A549 (cell line): ENCODE measurements around the gene EFHD2. TPM values are rescaled to one million over a fixed set of nuclear protein-coding genes. Genes with fewer than 3 reads are reported as not detected.

ENCODE experiments used
- ATAC-seq, 2 experiments: fragments of 200-7000 bp in 1 of 2; fragments of >200 bp in 1 of 2; cut with Nextera tagmentation in 1 of 2; cut with Tn5 transposase in 1 of 2; 3 replicates each; pipeline versions ENCODE4 v1.8.0 to v1.9.1; 2018 to 2020; ENCODE audit warnings: mild to moderate bottlenecking in 1 of 2, moderate library complexity in 1 of 2
- CTCF ChIA-PET: fragments of 300-600 bp; sonication (Branson Sonifier 250); formaldehyde crosslinking; extraction: SDS; loops from one replicate; lab custom pipeline; 2021; ENCODE audit warnings: antibody characterized with exemption, inconsistent platforms; lab: Yijun Ruan, JAX
- POLR2A ChIA-PET: fragments of 350-600 bp; formaldehyde crosslinking; extraction: SDS; loops from one replicate; lab custom pipeline; 2021; ENCODE audit warnings: antibody characterized with exemption, inconsistent platforms; lab: Yijun Ruan, JAX
- DNase-seq, 2 experiments: peaks; one replicate each; pipeline versions ENCODE4 v3.0.0 to v3.0.0-alpha.2; 2011 to 2016; ENCODE audit warnings: low read depth in 1 of 2, low spot score in 1 of 2
- FAIRE-seq: peaks from 2 replicates; lab custom pipeline; 2011; peaks lifted over from hg19 to GRCh38; lab: Jason Lieb, UNC
- H3K27ac ChIP-seq, 2 experiments: fragments of >200 bp; sonication (Bioruptor Twin); formaldehyde crosslinking; 3 replicates each; pipeline ENCODE4 v1.5.1; 2016 to 2017
- H3K4me1 ChIP-seq: fragments of >200 bp; sonication (Bioruptor Twin); formaldehyde crosslinking; 3 replicates; pipeline ENCODE4 v1.6.1; 2016
- H3K4me2 ChIP-seq: fragments of >200 bp; sonication (Bioruptor Twin); formaldehyde crosslinking; 3 replicates; pipeline ENCODE4 v1.6.1; 2016
- H3K4me3 ChIP-seq: fragments of >200 bp; sonication (Bioruptor Twin); formaldehyde crosslinking; 3 replicates; pipeline ENCODE4 v1.5.1; 2016
- H3K9me3 ChIP-seq: fragments of >200 bp; sonication (Bioruptor Twin); formaldehyde crosslinking; 3 replicates; pipeline ENCODE4 v1.6.1; 2016
- ATOH8 ChIP-seq: fragments of 250-450 bp; sonication (Bioruptor Pico); IDR thresholded peaks from 2 replicates; pipeline ENCODE4 v1.5.0; 2020; ENCODE audit warnings: low read depth, mild to moderate bottlenecking, moderate library complexity
- BHLHE40 ChIP-seq: IDR thresholded peaks from 2 replicates; pipeline ENCODE4 v1.6.1; 2012; ENCODE audit warnings: low read depth, low read length, inconsistent platforms
- CBX2 ChIP-seq: fragments of 200-600 bp; sonication (generic); IDR thresholded peaks from 2 replicates; pipeline ENCODE4 v1.6.1; 2016; ENCODE audit warnings: low read depth, mild to moderate bottlenecking, borderline replicate concordance
- CHD2 ChIP-seq: fragments of 150-350 bp; IDR thresholded peaks from 2 replicates; pipeline ENCODE4 v1.6.1; 2014; ENCODE audit warnings: low read length; ENCODE audit not compliant: partially characterized antibody
- E2F6 ChIP-seq: IDR thresholded peaks from 2 replicates; pipeline ENCODE4 v1.6.1; 2012; ENCODE audit warnings: low read depth, borderline replicate concordance
- EHF ChIP-seq: fragments of 250-450 bp; sonication (Bioruptor Pico); IDR thresholded peaks from 2 replicates; pipeline ENCODE4 v1.5.0; 2020; ENCODE audit warnings: mild to moderate bottlenecking
- FOSB ChIP-seq: fragments of 250-450 bp; sonication (Bioruptor Pico); IDR thresholded peaks from 2 replicates; pipeline ENCODE4 v1.5.0; 2020; ENCODE audit warnings: mild to moderate bottlenecking, moderate library complexity
- HDAC2 ChIP-seq: fragments of 200-600 bp; sonication (generic); IDR thresholded peaks from 2 replicates; pipeline ENCODE4 v1.6.1; 2016
- HES2 ChIP-seq: fragments of >200 bp; sonication (Bioruptor Twin); formaldehyde crosslinking; IDR thresholded peaks from 2 replicates; pipeline ENCODE4 v1.6.1; 2016
- HOXB13 ChIP-seq: fragments of 250-450 bp; sonication (Bioruptor Pico); IDR thresholded peaks from 2 replicates; pipeline ENCODE4 v1.5.0; 2020; ENCODE audit warnings: low read depth, mild to moderate bottlenecking, moderate library complexity
- JUN ChIP-seq, 2 experiments: fragments of >200 bp; sonication (Bioruptor Twin); formaldehyde crosslinking; IDR thresholded peaks; 2 replicates in 1 of 2; 3 replicates in 1 of 2; pipeline ENCODE4 v1.6.1; 2016 to 2017
- KDM1A ChIP-seq: fragments of 200-600 bp; sonication (generic); IDR thresholded peaks from 2 replicates; pipeline ENCODE4 v1.6.1; 2016; ENCODE audit warnings: low read depth, mild to moderate bottlenecking
- KDM5A ChIP-seq: fragments of 200-600 bp; sonication (generic); IDR thresholded peaks from 2 replicates; pipeline ENCODE4 v1.6.1; 2016; ENCODE audit warnings: antibody characterized with exemption, mild to moderate bottlenecking
- MYC ChIP-seq: IDR thresholded peaks from 2 replicates; pipeline ENCODE4 v1.6.1; 2012; ENCODE audit warnings: mild to moderate bottlenecking, inconsistent platforms, low read length, improper control_type of control experiment, borderline replicate concordance
- NR3C1 ChIP-seq: fragments of >200 bp; sonication (Bioruptor Twin); formaldehyde crosslinking; IDR thresholded peaks from 3 replicates; pipeline ENCODE4 v1.6.1; 2017
- RARB ChIP-seq: fragments of 250-450 bp; sonication (Bioruptor Pico); IDR thresholded peaks from 2 replicates; pipeline ENCODE4 v1.8.0; 2021; ENCODE audit warnings: mild to moderate bottlenecking, moderate library complexity
- REST ChIP-seq: fragments of 200-600 bp; sonication (generic); IDR thresholded peaks from 2 replicates; pipeline ENCODE4 v1.6.1; 2016; ENCODE audit warnings: antibody characterized with exemption, mild to moderate bottlenecking, moderate library complexity
- SREBF2 ChIP-seq: fragments of 450-650 bp; IDR thresholded peaks from 2 replicates; pipeline ENCODE4 v1.6.1; 2014; ENCODE audit warnings: mild to moderate bottlenecking, moderate library complexity
- TFCP2L1 ChIP-seq: fragments of 250-450 bp; sonication (Bioruptor Pico); IDR thresholded peaks from 2 replicates; pipeline ENCODE4 v1.5.0; 2021; ENCODE audit warnings: mild to moderate bottlenecking
- TP53 ChIP-seq: fragments of 250-450 bp; sonication (Bioruptor Pico); IDR thresholded peaks from 2 replicates; pipeline ENCODE4 v1.5.0; 2021; ENCODE audit warnings: mild to moderate bottlenecking, moderate library complexity
- ZC3H11A ChIP-seq: fragments of 450-650 bp; IDR thresholded peaks from 2 replicates; pipeline ENCODE4 v1.6.1; 2014; ENCODE audit warnings: antibody characterized with exemption, mild to moderate bottlenecking
- ZFP36 ChIP-seq: fragments of 450-650 bp; IDR thresholded peaks from 2 replicates; pipeline ENCODE4 v1.6.1; 2014; ENCODE audit warnings: borderline replicate concordance; ENCODE audit not compliant: partially characterized antibody
- ZSCAN20 ChIP-seq: fragments of 250-450 bp; sonication (Bioruptor Pico); IDR thresholded peaks from 2 replicates; pipeline ENCODE4 v1.8.0; 2022; ENCODE audit warnings: mild to moderate bottlenecking, moderate library complexity
- WGBS: methylation state at CpG from one replicate; pipeline ENCODE4 v1.1.6; 2017; ENCODE audit errors: missing lambda C conversion rate; 5-methylcytosine and 5-hydroxymethylcytosine counted together
- polyA plus RNA-seq, 4 experiments: library from polyadenylated mRNA; depleted of rRNA in 3 of 4; stranded (reverse); fragments of >200 nt; fragmentation: RNase III in 1 of 4; extraction: RNeasy Plus Mini Kit Qiagen cat#74134 plus additional on column Dnase treatment in 1 of 4; gene quantifications; 2 replicates in 3 of 4; 3 replicates in 1 of 4; pipeline ENCODE4 v1.2.3, GENCODE V29; 2011 to 2017

EFHD2 gene
- polyA plus RNA-seq, 2 of the 4 experiments (the other 2 are of a cell fraction): 33.1 to 96.2 TPM

- POLR2A ChIA-PET: no interaction called here
- Histone ChIP-seq H3K4me1 (peaks cover 13% of the 10 kb centered on the region), H3K9me3 (peaks cover 7% of the 10 kb centered on the region; the same call in 2 of the 3 replicates), H3K4me3 (no peak overlapping the region), H3K27ac (no peak overlapping the region), H3K4me2 (no peak overlapping the region)
- no peak for FAIRE-seq
- CTCF ChIA-PET: interaction anchor here (0.7 to 4.0 kb wide), 2 partner anchors 19 to 79 kb away, joined by 3 to 14 read pairs; no protein-coding TSS in a partner anchor
- no peak for ATAC-seq
- DNase-seq: no peak
- TF ChIP-seq KDM1A (no peak), HDAC2 (no peak), HES2 (no peak), ZFP36 (no peak)
- WGBS: 95% methylated on average over 3 of the region's 5 CpGs
Observed at GRCh38 chr1:15402809-15403450, 6.8 kb upstream of the EFHD2 start.

GRCh38 chr1:15403962-15404580 lies 5.6 kb upstream of the EFHD2 start:
- no peak for FAIRE-seq
- no peak overlapping the region for H3K4me2 ChIP-seq
- peaks cover 7% of the 10 kb centered on the region; the same call in 2 of the 3 replicates for H3K9me3 ChIP-seq
- ChIA-PET POLR2A (no interaction called here), CTCF (interaction anchor here (3.2 kb wide), 1 partner anchor 28 kb away, joined by 11 read pairs; no protein-coding TSS in a partner anchor)
- H3K27ac ChIP-seq: no peak overlapping the region
- WGBS: 92% methylated on average over 9 of the region's 9 CpGs
- H3K4me3 ChIP-seq: no peak overlapping the region
- peaks cover 24% of the 10 kb centered on the region for H3K4me1 ChIP-seq
- ATAC-seq: no peak
- TF ChIP-seq NR3C1 (no peak), SREBF2 (no peak), ATOH8 (CRISPR knock-in tag) (no peak), REST (no peak), CBX2 (no peak), E2F6 (no peak), CHD2 (no peak), TP53 (CRISPR knock-in tag) (no peak), ZC3H11A (no peak), RARB (no peak), FOSB (CRISPR knock-in tag) (no peak), MYC (no peak), HOXB13 (CRISPR knock-in tag) (no peak), ZFP36 (no peak), ZSCAN20 (CRISPR knock-in tag) (no peak), KDM5A (no peak), BHLHE40 (no peak), EHF (CRISPR knock-in tag) (no peak), TFCP2L1 (CRISPR knock-in tag) (no peak), JUN (IDR thresholded peaks at IDR 0.05) (no peak)
- no peak for DNase-seq
